Fibroblast of skin of back (primary cell): ENCODE results near the gene RNF214.
A peak's percentile ranks its signal among the peaks of the same experiment; 100 is the strongest.
"Not testable (repeated sequence)": the region's sequence is repeated elsewhere in the genome, so short reads cannot be mapped to it uniquely, and the experiment has no call there.

Source experiments
- DNase-seq: peaks from one replicate; pipeline ENCODE4 v3.0.0-alpha.2; 2013

The RNF214 gene

GRCh38 chr11:117316197-117316961 lies 83.9 kb downstream of the RNF214 start, which contains the start of gene BACE1:
Gene BACE1, minus strand, starts transcription at chr11:117316256. Its CDS starts 461 bp downstream, at chr11:117315795.
- peak; percentile 90 for DNase-seq

- DNase-seq = no peak
Measured at GRCh38 chr11:117318738-117319137, 86.3 kb downstream of the RNF214 start.

- DNase-seq = peak; percentile 90
Measured at GRCh38 chr11:117319214-117319840, 86.9 kb downstream of the RNF214 start.

GRCh38 chr11:117327255-117327566 lies 94.7 kb downstream of the RNF214 start:
- DNase-seq = not testable (repeated sequence)

GRCh38 chr11:117327567-117328374 lies 95.3 kb downstream of the RNF214 start, which contains the start of gene CEP164:
Gene CEP164, plus strand, starts transcription at chr11:117327854. Its CDS starts 10,733 bp downstream, at chr11:117338587.
- DNase-seq = peak; percentile 98

GRCh38 chr11:117328375-117329010 lies 96.0 kb downstream of the RNF214 start:
- peak; percentile 40 for DNase-seq

GRCh38 chr11:117332843-117333242 lies 100.4 kb downstream of the RNF214 start:
- no peak for DNase-seq

- no peak for DNase-seq
Measured at GRCh38 chr11:117333917-117334316, 101.4 kb downstream of the RNF214 start.

GRCh38 chr11:117334896-117335295 lies 102.4 kb downstream of the RNF214 start:
- no peak for DNase-seq

GRCh38 chr11:117335399-117335798 lies 102.9 kb downstream of the RNF214 start:
- DNase-seq = no peak
